Peyer's patch (tissue), 4 donors: Measurements from ENCODE around the gene IZUMO4. TPM values are rescaled to one million over a fixed set of nuclear protein-coding genes. Genes with fewer than 3 reads are reported as not detected.

Experiments used
- DNase-seq, 3 donors: peaks; one replicate each; pipeline ENCODE4 v3.0.0-alpha.2; 2017 to 2019
- H3K27ac ChIP-seq, 4 donors: fragments of 200-600 bp; sonication (generic); one replicate each; pipeline ENCODE4 v1.5.1; 2016 to 2019
- H3K27me3 ChIP-seq, 2 donors: fragments of 200-600 bp; sonication (generic); one replicate each; pipeline ENCODE4 v1.5.1; 2019
- H3K36me3 ChIP-seq, 3 donors: fragments of 200-600 bp; sonication (generic); one replicate each; pipeline ENCODE4 v1.5.1; 2016 to 2019
- H3K4me1 ChIP-seq, 4 donors: fragments of 200-600 bp; sonication (generic); one replicate each; pipeline ENCODE4 v1.5.1; 2016 to 2019
- H3K4me3 ChIP-seq, 4 donors: fragments of 200-600 bp; sonication (generic); 1 replicate in 3 of 4; 2 replicates in 1 of 4; pipeline ENCODE4 v1.5.1; 2016 to 2019; ENCODE audit warnings: mild to moderate bottlenecking in 1 of 4
- H3K9me3 ChIP-seq, 4 donors: fragments of 200-600 bp; sonication (generic); one replicate each; pipeline ENCODE4 v1.5.1; 2016 to 2019; ENCODE audit warnings: mild to moderate bottlenecking in 1 of 4
- CTCF ChIP-seq, 6 experiments: fragments of 450-650 bp in 4 of 6; fragments of 200-600 bp in 2 of 6; sonication (generic) in 1 of 6; IDR thresholded peaks; one replicate each; pipeline ENCODE4 v1.5.1; 2017 to 2019; ENCODE audit warnings: antibody characterized with exemption in 6 of 6, mild to moderate bottlenecking in 3 of 6, moderate library complexity in 1 of 6
- POLR2A ChIP-seq, 2 donors: fragments of 450-650 bp; IDR thresholded peaks; one replicate each; pipeline ENCODE4 v1.5.1; 2017; ENCODE audit warnings: antibody characterized with exemption in 2 of 2, mild to moderate bottlenecking in 2 of 2, moderate library complexity in 2 of 2
- total RNA-seq, 4 donors: library from RNA; depleted of rRNA; stranded (reverse); fragments of >200 nt; gene quantifications; one replicate each; pipeline ENCODE4 v1.1.0, GENCODE V29; 2016

The IZUMO4 gene
- total RNA-seq, 4 donors from 2014 or later, result 1.3 to 9.9 (median 3.8) TPM

GRCh38 chr19:2077398-2077797, 19.3 kb upstream of the IZUMO4 start:
- Histone ChIP-seq H3K9me3 (no peaks in the 10 kb centered on the region), H3K27me3 (no peaks in the 10 kb centered on the region), H3K36me3 (peaks cover 0 to 85% (median 0%) of the 10 kb centered on the region in 3 donors), H3K4me3 (no peak overlapping the region), H3K27ac (no peak overlapping the region), H3K4me1 (peaks cover 0 to 34% (median 5%) of the 10 kb centered on the region in 4 donors)
- DNase-seq, result no peak
- TF ChIP-seq CTCF (IDR thresholded peaks at IDR 0.05) (no peak), POLR2A (IDR thresholded peaks at IDR 0.05) (no peak)

GRCh38 chr19:2077833-2078619, 18.7 kb upstream of the IZUMO4 start:
- Histone ChIP-seq H3K9me3 (no peaks in the 10 kb centered on the region), H3K4me3 (no peak overlapping the region), H3K36me3 (peaks cover 0 to 80% (median 0%) of the 10 kb centered on the region in 3 donors), H3K27me3 (no peaks in the 10 kb centered on the region), H3K4me1 (peaks cover 0 to 38% (median 10%) of the 10 kb centered on the region in 4 donors), H3K27ac (no peak overlapping the region)
- TF ChIP-seq POLR2A (IDR thresholded peaks at IDR 0.05) (no peak), CTCF (IDR thresholded peaks at IDR 0.05) (no peak)
- no peak for DNase-seq

GRCh38 chr19:2079076-2079864, 17.4 kb upstream of the IZUMO4 start:
- TF ChIP-seq POLR2A (IDR thresholded peaks at IDR 0.05) (no peak), CTCF (IDR thresholded peaks at IDR 0.05) (no peak)
- Histone ChIP-seq H3K4me1 (peaks cover 0 to 33% (median 10%) of the 10 kb centered on the region in 4 donors), H3K4me3 (no peak overlapping the region), H3K27ac (peak overlapping the region in 1 of 4 donors; percentile 57), H3K27me3 (no peaks in the 10 kb centered on the region), H3K36me3 (peaks cover 0 to 82% (median 0%) of the 10 kb centered on the region in 3 donors), H3K9me3 (no peaks in the 10 kb centered on the region)
- DNase-seq, result no peak

GRCh38 chr19:2079865-2080301, 16.8 kb upstream of the IZUMO4 start:
- peak overlapping the region in 1 of 4 donors; percentile 57 for H3K27ac ChIP-seq
- H3K27me3 ChIP-seq, result no peaks in the 10 kb centered on the region
- H3K4me1 ChIP-seq, result peaks cover 0 to 28% (median 8%) of the 10 kb centered on the region in 4 donors
- no peak for DNase-seq
- H3K4me3 ChIP-seq, result no peak overlapping the region
- no peak for TF ChIP-seq CTCF (IDR thresholded peaks at IDR 0.05)
- TF ChIP-seq POLR2A (IDR thresholded peaks at IDR 0.05), result no peak
- H3K9me3 ChIP-seq, result no peaks in the 10 kb centered on the region
- peaks cover 0 to 83% (median 0%) of the 10 kb centered on the region in 3 donors for H3K36me3 ChIP-seq

- Histone ChIP-seq H3K27me3 (no peaks in the 10 kb centered on the region), H3K36me3 (peaks cover 0 to 79% (median 0%) of the 10 kb centered on the region in 3 donors), H3K9me3 (no peaks in the 10 kb centered on the region), H3K4me3 (peak overlapping the region in 1 of 4 donors; percentile 0), H3K4me1 (peaks cover 0 to 28% (median 9%) of the 10 kb centered on the region in 4 donors), H3K27ac (peak overlapping the region; percentile 19 to 99 (median 71))
- no peak for DNase-seq
- TF ChIP-seq POLR2A (IDR thresholded peaks at IDR 0.05), result no peak
- TF ChIP-seq CTCF (IDR thresholded peaks at IDR 0.05), result no peak
Measured at GRCh38 chr19:2080336-2080988, 16.3 kb upstream of the IZUMO4 start.
